Activated naive CD4-positive, alpha-beta T cell treated with anti-CD3 and anti-CD28 coated beads, Interleukin-2, amount 10 ng/mL, durations not matched to agents 7 days and 5 days (primary cell): ENCODE measurements around the gene EBF4.

ENCODE experiments used
- CTCF ChIA-PET: fragments of 350-600 bp; sonication (Branson Sonifier 250); formaldehyde crosslinking; loops from one replicate; lab custom pipeline; 2021; ENCODE audit warnings: antibody characterized with exemption; lab: Charles Lee
- DNase-seq: peaks from one replicate; pipeline ENCODE4 v3.0.0-alpha.2; 2020
- H3K27ac Mint-ChIP-seq: one replicate; pipeline ENCODE4 v1.8.0; 2021; ENCODE audit warnings: mild to moderate bottlenecking, moderate library complexity, mixed read lengths
- H3K27me3 Mint-ChIP-seq: one replicate; pipeline ENCODE4 v1.8.0; 2021; ENCODE audit warnings: mild to moderate bottlenecking, mixed read lengths
- H3K36me3 Mint-ChIP-seq: one replicate; pipeline ENCODE4 v1.8.0; 2021; ENCODE audit warnings: mixed read lengths
- H3K4me1 Mint-ChIP-seq: one replicate; pipeline ENCODE4 v1.8.0; 2021; ENCODE audit warnings: mixed read lengths
- H3K4me3 Mint-ChIP-seq: one replicate; pipeline ENCODE4 v1.8.0; 2021; ENCODE audit warnings: mild to moderate bottlenecking, moderate library complexity, mixed read lengths
- H3K9me3 Mint-ChIP-seq: one replicate; pipeline ENCODE4 v1.8.0; 2021; ENCODE audit warnings: mixed read lengths

EBF4 gene

DNA sequence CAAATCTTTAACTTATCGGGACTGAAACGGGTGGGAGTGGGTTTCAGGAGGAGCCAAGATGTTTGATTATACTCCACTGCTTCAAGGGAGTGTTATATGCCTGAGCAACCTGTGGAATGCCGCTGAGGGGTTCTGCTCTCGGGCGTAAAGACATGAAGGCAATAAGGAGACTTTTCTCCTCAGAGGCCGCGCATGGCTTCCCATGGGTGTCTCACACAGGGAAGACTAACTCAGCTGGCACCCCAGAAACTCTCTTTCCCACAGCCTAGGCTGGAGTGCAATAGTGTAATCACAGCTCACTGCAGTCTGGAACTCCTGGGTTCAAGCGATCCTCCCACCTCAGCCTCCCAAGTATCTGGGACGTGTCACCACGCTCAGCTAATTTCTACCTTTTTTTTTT lies 117.1 kb downstream of the EBF4 start:
- H3K4me1 Mint-ChIP-seq, result no peaks in the 10 kb centered on the region
- H3K4me3 Mint-ChIP-seq, result no peak overlapping the region
- peaks cover 87% of the 10 kb centered on the region for H3K27me3 Mint-ChIP-seq
- CTCF ChIA-PET, result no interaction called here
- H3K36me3 Mint-ChIP-seq, result no peaks in the 10 kb centered on the region
- H3K9me3 Mint-ChIP-seq, result peaks cover 5% of the 10 kb centered on the region
- DNase-seq, result no peak
- no peak overlapping the region for H3K27ac Mint-ChIP-seq
